Measurements from ENCODE around the gene UBE3C.
"Not testable (repeated sequence)": the region's sequence is repeated elsewhere in the genome, so short reads cannot be mapped to it uniquely, and the experiment has no call there.

The UBE3C gene

DNA sequence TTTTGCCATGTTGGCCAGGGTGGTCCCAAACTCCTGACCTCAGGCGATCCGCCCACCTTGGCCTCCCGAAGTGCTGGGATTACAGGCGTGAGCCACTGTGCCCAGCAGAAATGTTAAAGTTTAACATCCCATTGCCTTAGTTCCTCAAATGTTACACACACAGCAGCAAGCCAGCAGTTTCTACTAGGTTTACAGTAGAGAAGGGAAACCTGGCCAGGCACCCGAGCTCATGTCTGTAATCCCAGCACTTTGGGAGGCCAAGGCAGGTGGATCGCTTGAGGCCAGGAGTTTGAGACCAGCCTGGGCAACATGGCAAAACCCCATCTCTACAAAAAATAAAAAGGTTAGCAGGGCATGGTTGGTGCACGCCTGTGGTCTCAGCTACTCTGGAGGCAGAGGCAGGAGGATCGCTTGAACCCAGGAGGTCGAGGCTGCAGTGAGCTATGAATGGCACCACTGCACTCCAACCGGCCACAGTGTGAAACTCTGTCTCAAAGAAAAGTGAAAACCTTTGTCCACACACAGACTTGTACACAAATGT, 135.4 kb downstream of the UBE3C start:
- DNase-seq = not testable (repeated sequence)

DNA sequence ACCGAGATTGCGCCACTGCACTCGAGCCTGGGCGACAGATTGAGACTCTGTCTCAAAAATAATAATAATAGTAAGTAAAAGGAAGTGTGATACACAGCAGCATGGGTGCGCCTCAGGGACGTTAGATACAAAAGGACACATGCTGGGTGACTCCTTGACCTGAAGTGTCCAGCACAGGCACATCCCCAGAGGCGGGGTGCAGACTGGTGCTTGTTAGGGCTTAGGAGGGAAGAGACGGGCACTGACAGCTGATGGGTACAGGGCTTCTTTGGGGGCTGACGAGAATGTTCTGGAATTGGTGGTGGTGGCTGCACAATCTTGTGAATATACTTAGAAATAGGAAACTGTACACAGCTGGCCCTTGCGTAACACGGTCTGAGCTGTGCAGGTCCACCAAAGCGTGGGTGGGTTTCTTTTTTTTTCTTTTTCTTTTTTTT, 136.3 kb downstream of the UBE3C start:
- DNase-seq = no peak

DNA sequence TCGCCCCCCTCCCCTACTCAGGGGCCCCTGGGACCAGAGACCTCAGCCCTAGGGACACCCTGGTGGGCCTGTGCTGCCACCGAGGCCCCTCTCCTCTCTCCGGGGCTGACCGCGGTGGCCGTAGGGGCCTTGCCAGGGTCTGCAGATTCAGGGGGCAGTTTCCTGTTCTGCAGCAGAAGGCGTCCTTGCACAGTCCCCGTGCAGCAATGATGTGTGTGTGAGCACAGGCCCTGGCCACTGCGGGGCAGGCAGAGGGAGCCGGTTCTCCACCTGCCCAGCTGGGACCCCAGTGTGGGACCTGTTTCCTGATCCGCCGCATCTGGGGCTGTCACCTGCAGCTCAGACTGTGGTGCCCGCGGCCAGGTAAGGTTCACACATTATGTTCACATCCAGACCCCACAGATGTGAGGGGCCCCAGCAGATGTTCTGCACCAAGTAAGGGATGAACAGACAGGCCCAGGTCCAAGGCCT, 137.4 kb downstream of the UBE3C start:
- DNase-seq = no peak

DNA sequence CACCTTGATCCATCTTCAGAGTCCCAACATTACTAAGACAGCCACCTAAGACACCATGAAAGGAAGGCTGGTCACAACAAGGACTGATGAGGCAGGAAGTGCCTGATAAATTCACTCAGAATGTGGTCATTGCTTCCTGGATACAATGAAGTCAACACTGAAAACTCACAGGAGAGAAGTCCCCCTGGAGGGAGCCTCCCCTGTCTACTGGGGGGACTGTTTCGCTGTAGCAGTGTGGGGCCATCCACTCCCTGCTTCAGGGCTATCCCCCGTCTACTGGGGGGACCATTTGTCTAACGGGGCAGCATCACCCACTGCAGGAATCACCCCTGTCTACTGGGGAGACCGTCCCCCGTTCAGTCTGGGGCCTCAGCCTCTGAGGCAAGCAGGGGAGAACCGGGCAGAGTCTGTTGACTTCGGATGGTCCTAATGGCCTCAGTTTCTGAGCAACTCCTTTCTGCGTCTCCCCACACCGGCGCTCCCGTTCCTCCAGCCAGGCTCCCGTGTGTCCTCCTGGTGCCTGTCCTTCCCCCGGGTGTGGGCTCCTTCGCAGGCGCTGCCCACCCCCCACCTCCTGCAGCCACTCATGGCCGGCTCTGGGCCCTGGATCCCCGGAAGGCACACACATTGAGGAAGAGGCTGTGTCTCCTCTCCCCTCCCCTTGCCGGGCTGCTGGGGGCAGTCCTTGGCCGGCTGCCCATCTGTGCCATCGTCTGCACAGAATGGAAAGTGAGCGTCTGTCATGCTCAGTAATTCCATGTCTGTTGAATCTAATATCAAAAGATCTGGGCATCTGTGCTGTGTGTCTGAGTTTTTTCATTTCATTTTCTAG, 138.2 kb downstream of the UBE3C start:
- DNase-seq = peak; percentile 81

DNA sequence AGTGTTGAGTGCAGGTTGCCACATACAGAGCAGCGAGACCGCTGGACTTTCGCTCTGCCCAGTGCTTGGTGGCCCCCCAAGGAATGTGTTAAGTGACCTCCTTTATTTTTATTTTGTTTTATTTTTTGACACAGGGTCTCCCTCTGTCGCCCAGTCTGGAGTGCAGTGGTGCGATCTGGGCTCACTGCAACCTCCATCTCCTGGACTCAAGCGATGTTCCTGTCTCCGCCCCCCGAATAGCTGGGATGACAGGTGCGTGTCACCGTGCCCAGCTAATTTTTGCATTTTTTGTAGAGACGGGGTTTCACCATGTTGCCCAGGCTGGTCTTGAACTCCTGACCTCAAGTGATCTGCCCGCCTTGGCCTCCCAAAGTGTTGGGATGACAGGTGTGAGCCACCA, 138.8 kb downstream of the UBE3C start:
- not testable (repeated sequence) for DNase-seq

DNA sequence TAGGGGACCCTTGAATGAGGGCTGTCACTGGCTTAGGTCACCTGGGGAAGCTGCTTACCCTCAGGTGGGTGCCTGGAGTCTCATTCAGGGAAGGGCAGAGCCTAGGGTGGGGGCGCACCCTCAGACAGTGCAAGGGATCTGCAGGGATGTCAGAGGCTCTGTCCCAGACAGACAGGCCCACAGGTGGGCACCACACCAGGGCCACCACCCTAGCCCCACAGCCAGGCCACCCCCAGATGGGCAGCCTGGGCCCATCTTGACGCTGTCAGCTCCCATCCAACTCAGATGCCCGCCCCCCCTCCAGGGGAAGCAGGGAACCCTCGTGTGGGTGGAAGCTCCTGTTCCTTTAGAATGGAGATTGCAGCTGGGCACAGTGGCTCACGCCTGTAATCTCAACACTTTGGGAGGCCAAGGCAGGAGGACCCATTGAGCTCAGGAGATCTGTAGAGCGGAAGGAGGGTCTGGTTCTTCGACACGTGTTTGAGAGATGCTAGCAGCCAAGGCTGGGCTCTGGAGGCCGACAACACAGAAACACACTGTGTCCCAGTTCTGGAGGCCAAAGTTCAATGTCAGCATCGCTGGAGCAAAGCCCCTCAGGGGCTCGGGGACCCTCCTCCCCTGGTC, 139.6 kb downstream of the UBE3C start:
- no peak for DNase-seq

DNA sequence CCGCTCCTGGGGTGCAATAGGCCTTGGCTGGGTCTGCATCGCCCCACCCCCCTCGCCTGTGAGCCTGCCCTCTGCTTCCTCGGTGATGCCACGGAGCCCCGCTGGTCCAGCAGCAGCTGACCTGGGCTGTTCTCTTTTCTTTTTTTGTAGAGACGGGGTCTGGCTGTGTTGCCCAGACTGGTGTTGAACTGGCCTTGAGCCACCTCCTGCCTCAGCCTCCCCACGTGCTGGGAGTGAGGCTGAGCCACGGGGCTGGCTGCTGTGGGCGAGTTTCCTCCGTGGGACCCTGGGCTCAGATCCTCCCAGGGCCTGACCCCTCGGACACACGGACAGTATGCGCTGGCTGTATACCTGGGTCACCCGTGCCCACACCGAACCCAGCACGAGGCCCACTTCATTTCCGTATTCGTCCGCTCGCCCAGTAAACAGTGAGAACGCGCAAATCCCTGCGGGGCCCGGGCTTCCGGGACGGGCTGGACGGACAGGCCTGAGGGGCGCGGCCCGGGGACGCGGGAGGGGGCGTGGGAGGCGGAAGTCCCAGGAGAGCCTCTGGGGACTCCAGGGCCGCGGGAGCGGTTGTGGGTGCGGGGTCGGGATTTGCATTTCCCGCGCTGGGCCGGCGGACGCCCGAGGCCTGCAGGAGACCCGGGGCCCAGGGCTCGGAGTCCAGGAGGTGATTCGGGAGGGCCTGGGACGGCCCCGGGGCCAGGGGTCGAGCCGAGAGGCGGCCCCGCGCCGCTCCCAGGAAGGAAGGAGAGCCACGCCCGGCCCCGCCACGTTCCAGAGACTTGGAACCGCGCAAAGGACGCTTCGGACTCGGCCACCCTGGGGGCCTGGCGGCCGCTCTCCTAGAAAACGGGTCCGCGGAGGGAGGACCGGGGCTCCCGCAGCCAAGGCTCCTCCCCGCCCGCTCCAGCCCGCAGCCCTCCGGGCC, 140.3 kb downstream of the UBE3C start:
- no peak for DNase-seq

DNA sequence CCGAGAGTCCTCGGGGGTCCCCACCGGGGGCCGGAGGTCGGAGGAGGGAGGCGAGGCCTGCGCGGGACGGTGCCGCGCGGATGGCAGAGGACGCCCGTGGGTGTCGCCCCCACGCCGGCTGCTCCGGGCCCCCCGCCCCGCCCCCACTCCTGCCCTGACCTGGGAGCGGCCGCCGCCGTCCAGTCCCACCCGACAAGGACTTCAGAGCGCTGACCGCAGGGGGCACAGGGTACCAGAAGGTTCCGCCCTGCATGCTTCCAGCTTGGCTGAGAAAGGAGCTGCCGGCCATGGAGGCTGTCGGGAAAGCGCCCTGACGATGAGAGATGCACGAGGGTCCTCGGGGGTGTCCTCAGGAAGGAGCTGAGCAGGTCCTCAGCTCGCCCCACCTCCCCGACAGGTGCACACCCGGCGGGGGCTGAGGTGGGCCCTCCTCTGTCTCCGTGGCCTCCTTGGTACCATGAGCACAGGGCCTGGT, 141.1 kb downstream of the UBE3C start:
- no peak for DNase-seq

DNA sequence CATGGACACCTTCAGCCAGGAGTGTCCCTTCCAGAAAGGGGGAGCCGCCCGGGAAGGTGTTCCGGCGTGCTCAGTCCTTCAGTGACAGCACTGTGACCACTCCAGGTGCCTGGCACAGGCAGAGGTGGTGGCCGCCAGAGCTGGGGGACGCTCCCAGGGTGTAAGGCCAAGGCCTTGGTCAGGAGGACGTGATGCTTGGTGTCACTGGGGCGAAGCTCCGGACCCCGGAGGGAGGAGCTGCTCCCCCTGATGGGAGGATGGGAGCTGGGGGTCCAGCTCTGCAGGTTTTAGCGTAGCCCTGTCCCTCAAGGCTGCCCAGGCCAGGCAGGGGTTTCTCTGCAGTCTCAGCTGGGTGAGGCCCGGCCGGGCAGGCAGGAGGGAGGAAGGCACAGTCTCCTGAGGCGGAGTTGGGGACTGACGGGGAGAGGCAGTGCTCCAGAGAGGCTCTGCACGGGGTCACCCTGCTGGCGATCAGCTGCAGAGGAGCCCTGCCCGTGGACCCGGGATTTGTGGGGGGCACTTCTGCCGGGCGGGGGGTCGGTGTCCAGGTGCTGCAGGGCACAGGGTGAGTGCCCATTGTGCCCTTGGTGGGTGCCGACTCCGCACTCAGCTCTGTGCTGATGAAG, 141.6 kb downstream of the UBE3C start:
- no peak for DNase-seq

DNA sequence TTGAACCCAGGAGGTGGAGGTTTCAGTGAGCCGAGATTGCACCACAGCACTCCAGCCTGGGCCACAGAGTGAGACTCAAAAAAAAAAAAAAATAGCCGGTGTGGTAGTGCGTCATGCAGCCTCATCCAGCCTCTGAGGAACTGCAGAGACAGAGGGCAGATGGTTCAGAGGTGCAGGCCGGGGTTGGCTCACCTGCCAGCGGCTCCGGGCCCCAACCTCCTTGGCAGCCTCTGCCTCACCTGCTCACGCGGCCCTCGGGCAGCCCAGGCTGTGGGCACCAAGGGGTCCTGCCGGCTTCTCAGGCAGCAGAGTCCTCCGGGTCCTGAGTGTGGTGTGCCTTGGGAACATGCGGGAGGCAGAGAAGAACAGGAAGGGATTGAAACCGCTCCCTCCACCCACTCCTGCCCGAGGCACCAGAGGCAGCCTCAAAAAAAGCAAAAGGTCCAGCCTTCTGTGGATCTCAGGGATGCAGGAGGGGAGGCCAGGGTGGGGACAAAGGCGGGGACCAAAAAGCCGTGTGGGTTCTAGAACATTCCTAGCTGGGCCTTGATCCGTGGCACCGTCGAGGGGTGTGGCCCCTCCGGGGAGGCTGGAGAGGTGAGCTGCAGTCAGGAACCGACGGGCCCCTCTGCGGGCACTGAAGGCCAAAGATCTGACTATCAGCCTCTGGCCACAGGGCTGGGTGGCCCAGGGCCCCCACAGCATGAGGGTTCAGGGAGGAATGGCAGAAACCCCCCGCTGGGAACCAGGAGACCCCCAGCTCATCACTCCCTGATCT, 142.7 kb downstream of the UBE3C start:
- DNase-seq = no peak

DNA sequence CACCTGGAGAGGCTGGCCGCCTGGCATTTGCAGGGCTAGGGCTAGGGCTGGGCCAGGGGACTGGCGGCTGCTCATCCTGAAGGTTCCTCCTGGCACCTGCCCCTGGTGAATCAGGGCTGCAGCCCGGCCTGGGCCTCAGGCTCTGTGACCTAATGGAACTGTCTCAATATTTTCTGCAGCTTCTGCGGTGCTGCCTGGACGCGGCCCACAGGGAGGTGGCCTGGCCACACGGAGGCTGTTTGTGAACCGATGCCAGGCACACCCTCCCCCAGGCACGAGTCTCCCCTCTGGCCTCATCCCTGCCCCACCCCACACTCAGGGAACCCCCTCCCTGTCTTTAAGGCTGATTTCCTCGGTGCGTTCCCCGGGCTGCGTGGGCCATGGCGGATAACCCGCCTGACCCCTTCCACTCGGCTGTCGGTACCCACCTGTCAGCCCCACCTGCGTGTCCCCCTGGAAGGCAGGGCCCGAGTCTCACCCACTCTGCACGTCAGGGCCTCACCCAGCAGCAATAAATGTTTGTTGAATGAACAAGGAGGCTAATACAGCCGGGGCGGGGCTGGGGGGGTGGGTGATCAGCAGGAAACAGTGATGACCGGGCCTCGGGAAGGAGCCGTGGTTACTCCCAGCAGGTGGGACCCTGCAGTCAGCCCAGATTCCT, 143.5 kb downstream of the UBE3C start:
- DNase-seq = no peak

DNA sequence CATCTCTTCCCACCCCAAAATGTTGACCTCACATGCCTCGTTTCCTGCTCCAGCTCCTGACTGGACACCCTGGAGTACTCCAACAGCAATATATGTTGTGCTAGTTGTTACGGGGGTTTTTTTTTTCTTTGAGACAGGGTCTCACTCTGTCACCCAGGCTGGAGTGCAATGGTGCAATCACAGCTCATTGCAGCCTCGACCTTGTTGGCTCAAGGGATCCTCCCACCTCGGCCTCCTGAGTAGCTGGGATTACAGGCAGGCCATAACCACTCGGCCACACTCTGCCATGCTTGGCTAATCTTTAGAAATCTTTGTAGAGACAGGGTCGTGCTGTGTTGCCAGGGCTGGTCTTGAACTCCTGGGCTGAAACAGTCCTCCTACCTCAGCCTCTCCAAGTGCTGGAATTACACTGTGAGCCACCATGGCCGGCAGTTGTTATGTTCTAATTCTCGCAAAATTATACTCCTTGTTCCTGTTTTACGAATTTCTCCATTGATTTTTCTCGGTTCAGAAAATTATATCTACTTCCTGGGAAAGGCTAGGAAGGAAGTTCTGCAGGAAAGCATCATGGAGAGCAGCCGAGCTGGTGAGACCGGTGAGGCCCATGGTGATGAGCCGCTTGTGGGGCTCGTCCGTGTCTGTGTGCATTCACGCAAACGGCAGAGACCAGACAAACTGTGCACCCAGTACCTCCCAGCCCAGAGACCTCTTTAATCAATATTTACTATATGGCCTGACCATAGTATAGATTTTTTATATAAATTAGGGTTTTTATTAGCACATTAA, 145.7 kb downstream of the UBE3C start:
- DNase-seq = no peak

DNA sequence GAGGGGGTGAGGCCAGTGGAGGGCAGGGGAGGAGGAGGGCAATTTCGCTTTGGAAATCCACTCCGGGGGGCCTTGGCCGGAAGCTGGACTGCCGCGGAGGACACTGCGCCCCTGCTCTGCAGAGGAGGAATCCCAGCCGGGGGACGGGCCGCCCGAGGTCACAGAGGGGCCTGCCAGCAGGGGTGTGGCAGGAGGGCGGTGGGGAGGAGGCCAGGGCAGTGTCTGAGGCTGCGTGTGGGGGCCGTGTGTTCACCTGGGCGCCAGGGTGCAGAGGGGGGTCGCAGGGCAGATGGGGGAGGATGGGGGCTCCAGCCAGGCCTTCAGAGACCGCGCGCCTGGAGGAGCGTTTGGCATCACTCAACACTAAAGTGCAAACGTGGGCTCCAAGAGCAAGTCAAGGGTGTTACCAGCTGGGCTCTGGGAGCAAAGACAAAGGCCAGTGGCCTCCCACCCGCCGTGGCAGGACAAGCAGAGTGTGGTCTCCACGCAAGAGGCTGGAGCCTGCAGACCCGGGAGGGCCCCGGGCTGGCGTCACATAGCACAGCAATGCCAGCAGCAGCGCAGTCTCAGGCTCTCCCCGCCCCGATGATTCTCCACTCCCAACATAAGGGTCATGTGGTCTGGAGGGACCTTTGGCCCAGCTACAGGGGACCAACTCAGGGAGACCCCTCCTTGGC, 152.8 kb downstream of the UBE3C start:
- DNase-seq = no peak

DNA sequence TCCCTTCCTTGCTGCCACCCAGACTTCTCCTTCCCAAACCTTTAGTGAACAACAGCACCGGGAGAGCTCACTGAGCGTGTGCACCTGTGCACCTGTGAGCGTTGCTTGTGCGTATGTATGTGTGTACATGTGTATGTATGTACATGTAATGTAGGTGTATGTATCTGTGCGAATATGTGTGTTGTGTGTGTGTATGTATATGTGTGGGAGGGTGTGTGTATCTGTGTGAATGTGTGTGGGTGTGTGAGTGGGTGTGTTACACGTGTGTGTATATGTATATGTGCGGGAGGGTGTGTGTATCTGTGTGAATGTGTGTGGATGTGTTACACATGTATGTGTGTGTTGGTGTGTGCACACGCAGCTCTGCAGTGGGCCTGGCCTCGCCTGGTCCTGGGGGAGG, 153.5 kb downstream of the UBE3C start:
- DNase-seq = no peak

DNA sequence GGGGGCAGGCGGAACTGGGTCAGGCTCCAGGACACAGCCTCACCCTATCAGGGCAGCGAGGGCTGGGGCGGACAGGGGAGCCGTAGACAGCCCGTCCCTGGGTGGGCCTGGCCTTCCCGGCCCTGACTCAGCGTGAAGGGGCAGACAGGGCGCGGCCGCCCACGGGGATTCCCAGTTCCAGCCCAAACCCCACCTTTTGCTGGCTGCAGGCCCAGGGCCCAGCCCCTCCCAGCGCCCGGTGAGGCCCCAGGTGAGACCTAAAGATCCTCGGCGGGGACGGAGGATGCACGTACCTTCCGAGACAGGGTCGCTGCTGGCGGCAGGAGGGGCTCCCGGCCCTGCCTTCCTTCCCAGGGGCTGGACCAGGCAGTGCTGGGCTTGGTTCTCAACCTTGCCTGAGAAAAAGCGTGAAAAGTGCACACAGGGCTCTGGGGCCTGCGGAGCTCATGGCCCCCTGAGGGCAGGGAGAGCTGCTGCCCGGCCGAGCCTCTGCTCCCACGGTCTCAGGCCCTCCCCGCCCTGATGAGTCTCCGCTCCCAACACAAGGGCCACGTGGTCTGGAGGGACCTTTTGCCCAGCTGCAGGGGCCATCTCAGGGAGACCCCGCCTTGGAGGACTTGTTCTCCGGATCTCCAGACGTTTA, 154.2 kb downstream of the UBE3C start:
- DNase-seq = no peak

DNA sequence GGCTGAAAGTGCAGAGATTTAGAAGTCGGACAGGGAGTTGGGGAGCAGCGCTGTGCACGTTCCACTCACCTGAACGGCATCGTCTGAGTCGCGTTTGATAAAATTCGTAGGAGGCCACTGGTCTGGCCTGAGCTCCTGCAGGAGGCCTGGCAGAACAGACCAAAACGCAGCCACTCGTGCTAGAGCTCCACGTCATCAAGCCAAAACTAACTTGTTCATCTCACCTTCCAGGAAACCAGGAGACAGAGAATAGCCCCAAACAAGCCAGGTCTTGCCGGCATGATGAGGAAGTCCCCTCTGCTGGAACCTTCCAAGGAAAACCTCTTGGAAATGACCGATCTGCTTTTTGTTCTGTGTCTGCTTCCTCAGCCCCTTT, 154.7 kb downstream of the UBE3C start:
- no peak for DNase-seq

DNA sequence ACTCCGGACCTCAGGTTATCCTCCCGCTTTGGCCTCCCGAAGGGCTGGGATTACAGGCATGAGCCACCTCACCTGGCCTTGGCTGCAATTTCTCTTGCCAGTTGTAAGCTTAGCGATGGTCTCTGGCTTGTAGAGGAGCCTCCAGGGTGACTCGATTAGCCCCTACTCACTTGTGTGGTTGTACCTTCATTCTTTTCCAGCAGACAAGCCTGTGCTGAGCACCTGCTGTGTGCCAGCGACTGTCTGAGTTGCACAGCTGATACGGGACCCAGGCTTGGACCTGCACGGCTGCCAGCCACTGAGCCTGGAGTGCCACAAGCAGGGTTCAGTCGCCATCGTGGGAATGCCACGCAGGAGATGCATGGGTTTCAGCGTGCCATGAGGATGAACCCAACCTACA, 156.0 kb downstream of the UBE3C start:
- DNase-seq = no peak

DNA sequence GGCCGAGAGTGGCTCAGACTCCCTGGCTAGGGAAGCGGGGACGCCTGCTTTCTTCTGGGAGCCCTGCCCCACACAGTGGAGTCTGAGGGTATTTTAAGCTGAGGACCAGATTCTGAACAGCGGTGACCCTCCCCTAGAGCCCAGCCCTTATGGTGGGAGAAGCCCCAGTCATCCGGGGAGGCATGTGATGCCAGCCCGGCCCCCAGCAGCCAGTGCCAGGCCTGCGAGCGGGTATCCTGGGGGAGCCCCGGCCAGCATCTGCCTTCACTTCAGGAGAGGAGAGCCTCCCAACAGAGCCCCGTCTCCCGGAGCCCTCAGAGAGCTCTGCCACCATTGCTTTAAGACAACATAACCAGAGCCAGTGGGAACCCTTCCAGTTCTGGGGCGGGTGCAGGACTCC, 156.6 kb downstream of the UBE3C start:
- no peak for DNase-seq

DNA sequence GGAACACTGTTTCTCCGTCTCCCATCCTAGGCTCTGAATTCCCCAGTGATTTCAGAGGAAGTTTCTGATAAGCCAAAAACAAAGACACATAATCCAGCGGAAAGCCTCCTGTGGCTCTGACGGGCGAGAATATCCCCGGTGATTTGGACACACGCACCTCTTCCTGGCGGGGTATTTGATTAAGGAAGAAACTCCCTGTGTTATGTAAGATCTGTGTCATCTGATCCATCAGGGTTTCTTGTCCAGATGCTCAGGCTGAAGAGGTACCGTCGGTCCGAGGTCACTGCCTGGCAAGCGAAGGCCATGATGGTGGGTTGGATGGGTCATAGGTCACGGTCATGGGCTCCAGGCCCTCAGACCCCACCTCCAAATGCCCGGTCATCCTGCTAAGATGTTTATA, 158.5 kb downstream of the UBE3C start:
- no peak for DNase-seq

All from hematopoietic multipotent progenitor cell treated with erythropoietin and hydrocortisone succinate and interleukin-3 and kit ligand, for 8 days (in vitro differentiated cells).